HG03064 (cell line): ENCODE data around the gene INTS7.
"Not testable (repeated sequence)": the region's sequence is repeated elsewhere in the genome, so short reads cannot be mapped to it uniquely, and the experiment has no call there.

Source experiments
- ATAC-seq: cut with Tn5 transposase; IDR thresholded peaks from one replicate; pipeline ENCODE4 v1.9.1; 2021; ENCODE audit warnings: low read depth; ENCODE audit not compliant: unreplicated experiment

INTS7 gene

GRCh38 chr1:211986628-211987254 is 48.6 kb downstream of the INTS7 start:
- ATAC-seq, result no peak

DNA sequence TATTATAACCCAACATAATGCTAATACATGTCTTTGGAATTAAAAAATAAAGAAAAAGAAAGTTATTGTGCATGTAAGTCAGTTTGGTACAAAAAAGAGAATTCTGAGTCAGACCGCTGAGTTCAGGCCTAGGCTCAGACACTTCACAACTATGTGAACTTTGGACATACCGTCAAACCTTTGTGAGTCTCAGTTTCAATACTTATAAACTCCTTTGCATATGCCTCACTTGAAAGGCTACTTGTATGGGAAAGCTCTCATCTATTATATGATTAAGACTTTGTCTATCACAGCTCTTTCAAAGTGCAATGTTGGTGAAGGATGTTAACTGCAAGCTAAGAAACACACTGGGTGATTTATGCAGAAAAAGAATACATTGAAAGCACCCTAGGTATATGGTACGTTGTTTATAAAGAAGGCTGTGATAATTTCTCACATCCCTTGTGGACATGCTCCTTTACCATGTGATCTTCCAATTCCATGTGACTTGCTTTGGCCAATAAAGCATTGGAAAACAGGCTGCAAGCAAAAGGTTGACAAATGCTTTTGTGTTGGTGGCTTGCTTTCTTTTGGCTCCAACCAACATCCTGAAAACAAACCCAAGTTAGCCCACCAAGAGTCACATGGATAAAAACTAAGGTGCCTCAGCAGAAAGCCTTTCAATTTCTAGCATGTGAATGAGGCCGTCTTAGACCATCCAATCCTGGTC is 49.6 kb downstream of the INTS7 start:
- ATAC-seq, result peak; percentile 90

GRCh38 chr1:211978596-211978995 is 56.8 kb downstream of the INTS7 start:
- ATAC-seq, result no peak

- no peak for ATAC-seq
Observed at GRCh38 chr1:211975152-211975941, 60.0 kb downstream of the INTS7 start.

- ATAC-seq, result no peak
Observed at GRCh38 chr1:211973541-211973940, 61.8 kb downstream of the INTS7 start.

GRCh38 chr1:211968200-211968834 is 67.0 kb downstream of the INTS7 start:
- no peak for ATAC-seq

DNA sequence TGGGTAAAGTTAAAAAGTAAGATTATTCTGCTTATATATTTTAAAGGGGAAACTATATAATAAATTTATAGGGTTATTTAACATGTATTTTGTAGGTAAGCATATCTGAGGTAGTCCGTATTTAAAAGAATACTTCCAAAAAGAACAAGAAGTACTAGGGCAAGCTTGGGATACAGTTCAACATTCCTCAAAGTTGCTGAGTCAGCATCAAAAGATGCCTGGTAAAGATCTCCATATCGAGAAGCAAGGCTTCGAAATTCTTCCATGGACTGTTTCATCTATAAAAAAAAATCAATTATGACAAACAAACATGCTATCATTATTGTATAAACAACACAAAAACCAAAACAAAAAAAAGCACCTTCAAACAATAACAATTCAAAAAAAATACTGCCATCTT is 67.7 kb downstream of the INTS7 start:
- no peak for ATAC-seq

- no peak for ATAC-seq
Observed at GRCh38 chr1:211965108-211965805, 70.1 kb downstream of the INTS7 start.

GRCh38 chr1:211959680-211960079 is 75.7 kb downstream of the INTS7 start:
- no peak for ATAC-seq

GRCh38 chr1:211959221-211959620 is 76.1 kb downstream of the INTS7 start:
- no peak for ATAC-seq

DNA sequence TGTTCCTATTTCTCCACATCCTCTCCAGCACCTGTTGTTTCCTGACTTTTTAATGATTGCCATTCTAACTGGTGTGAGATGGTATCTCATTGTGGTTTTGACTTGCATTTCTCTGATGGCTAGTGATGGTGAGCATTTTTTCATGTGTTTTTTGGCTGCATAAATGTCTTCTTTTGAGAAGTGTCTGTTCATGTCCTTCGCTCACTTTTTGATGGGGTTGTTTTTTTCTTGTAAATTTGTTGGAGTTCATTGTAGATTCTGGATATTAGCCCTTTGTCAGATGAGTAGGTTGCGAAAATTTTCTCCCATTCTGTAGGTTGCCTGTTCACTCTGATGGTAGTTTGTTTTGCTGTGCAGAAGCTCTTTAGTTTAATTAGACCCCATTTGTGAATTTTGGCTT is 81.3 kb downstream of the INTS7 start:
- not testable (repeated sequence) for ATAC-seq

- ATAC-seq, result not testable (repeated sequence)
Observed at GRCh38 chr1:211953543-211953942, 81.8 kb downstream of the INTS7 start.

- ATAC-seq, result no peak
Observed at GRCh38 chr1:211952299-211952698, 83.1 kb downstream of the INTS7 start.

GRCh38 chr1:211951856-211952255 is 83.5 kb downstream of the INTS7 start:
- peak; percentile 96 for ATAC-seq

GRCh38 chr1:211948377-211948776 is 87.0 kb downstream of the INTS7 start:
- ATAC-seq, result no peak

DNA sequence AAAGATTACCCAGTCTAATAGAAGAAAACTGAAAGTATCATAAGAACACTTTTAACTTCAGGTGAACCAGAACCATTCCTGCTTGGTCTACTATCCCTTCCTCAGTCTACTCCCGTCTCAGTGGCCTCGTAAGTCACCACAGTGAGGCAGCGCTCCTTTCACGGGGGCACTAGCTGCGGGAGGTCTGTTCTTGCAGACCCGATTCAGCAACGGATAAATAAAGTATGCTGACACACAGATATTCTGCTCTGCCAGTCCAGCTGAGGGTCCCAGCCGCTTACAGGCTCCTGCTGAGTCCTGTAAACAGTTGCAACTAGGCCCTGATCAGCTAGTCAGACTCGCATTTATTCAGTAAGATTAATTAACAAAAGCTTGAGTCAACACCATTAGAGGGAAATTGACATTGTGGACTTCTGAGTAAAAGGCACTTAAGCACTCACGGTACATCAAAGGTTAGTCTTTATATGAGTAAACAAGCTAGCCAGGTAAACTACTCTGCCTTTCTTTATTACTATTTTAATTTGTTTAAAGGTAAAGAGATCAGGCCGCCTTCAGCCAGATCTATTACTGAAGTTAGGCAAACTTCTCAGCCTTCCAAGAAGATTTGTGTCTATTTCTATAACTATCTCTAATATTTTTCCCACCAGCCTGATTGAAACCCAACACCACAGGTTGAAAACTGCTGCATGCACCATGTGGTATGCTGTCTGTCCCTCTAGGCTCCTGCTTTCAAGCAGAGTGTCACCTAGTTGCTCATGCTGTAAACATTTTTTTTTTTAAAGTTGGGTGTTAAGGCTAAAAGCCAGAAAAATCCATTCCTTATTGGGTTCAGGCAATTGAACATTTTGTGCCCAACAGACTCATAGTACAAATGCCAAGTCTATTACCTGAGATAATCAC is 87.7 kb downstream of the INTS7 start:
- ATAC-seq, result no peak

- no peak for ATAC-seq
Observed at GRCh38 chr1:211944733-211945500, 90.4 kb downstream of the INTS7 start.

GRCh38 chr1:211942583-211942982 is 92.8 kb downstream of the INTS7 start:
- ATAC-seq, result no peak
